ENCODE measurements around the gene PRKD1.
"Not testable (repeated sequence)": the region's sequence is repeated elsewhere in the genome, so short reads cannot be mapped to it uniquely, and the experiment has no call there.

PRKD1 gene

GRCh38 chr14:29789475-29789874, 138.2 kb downstream of the PRKD1 start:
- no peak for DNase-seq

- DNase-seq: no peak
These were observed 139.6 kb downstream of the PRKD1 start for GRCh38 chr14:29788093-29788492.

- DNase-seq: no peak
These were observed 144.1 kb downstream of the PRKD1 start for GRCh38 chr14:29783556-29783955.

- no peak for DNase-seq
These were observed 145.6 kb downstream of the PRKD1 start for GRCh38 chr14:29782041-29782440.

- not testable (repeated sequence) for DNase-seq
These were observed 150.5 kb downstream of the PRKD1 start for GRCh38 chr14:29777142-29777541.

- DNase-seq: no peak
These were observed 153.7 kb downstream of the PRKD1 start for GRCh38 chr14:29773990-29774389.

GRCh38 chr14:29763342-29763858, 164.2 kb downstream of the PRKD1 start:
- DNase-seq: no peak

- DNase-seq: no peak
These were observed 167.9 kb downstream of the PRKD1 start for GRCh38 chr14:29759521-29760340.

- no peak for DNase-seq
These were observed 169.9 kb downstream of the PRKD1 start for GRCh38 chr14:29757711-29758233.

GRCh38 chr14:29757188-29757680, 170.4 kb downstream of the PRKD1 start:
- DNase-seq: no peak

GRCh38 chr14:29756019-29756385, 171.6 kb downstream of the PRKD1 start:
- no peak for DNase-seq

GRCh38 chr14:29755311-29756018, 172.2 kb downstream of the PRKD1 start:
- no peak for DNase-seq

GRCh38 chr14:29754134-29754533, 173.5 kb downstream of the PRKD1 start:
- DNase-seq: no peak

- DNase-seq: no peak
These were observed 175.3 kb downstream of the PRKD1 start for GRCh38 chr14:29752221-29752923.

GRCh38 chr14:29749829-29750228, 177.8 kb downstream of the PRKD1 start:
- no peak for DNase-seq

GRCh38 chr14:29749327-29749726, 178.3 kb downstream of the PRKD1 start:
- DNase-seq: peak; percentile 80

GRCh38 chr14:29745863-29746262, 181.8 kb downstream of the PRKD1 start:
- DNase-seq: no peak

GRCh38 chr14:29743531-29743930, 184.1 kb downstream of the PRKD1 start:
- no peak for DNase-seq

- peak; percentile 61 for DNase-seq
These were observed 185.7 kb downstream of the PRKD1 start for GRCh38 chr14:29741909-29742401.

GRCh38 chr14:29740491-29740890, 187.2 kb downstream of the PRKD1 start:
- DNase-seq: no peak

- no peak for DNase-seq
These were observed 188.7 kb downstream of the PRKD1 start for GRCh38 chr14:29738950-29739349.

- DNase-seq: no peak
These were observed 189.6 kb downstream of the PRKD1 start for GRCh38 chr14:29738056-29738455.

GRCh38 chr14:29735459-29735858, 192.2 kb downstream of the PRKD1 start:
- DNase-seq: no peak

All from EL (cell line).